HepG2 (cell line): Measurements from ENCODE around the gene CAMK1D. TPM values are rescaled to one million over a fixed set of nuclear protein-coding genes. Genes with fewer than 3 reads are reported as not detected.
"Not testable (repeated sequence)": the region's sequence is repeated elsewhere in the genome, so short reads cannot be mapped to it uniquely, and the experiment has no call there.

Experiments used
- ATAC-seq: fragments of 200-7000 bp; cut with Tn5 transposase; 3 replicates; pipeline ENCODE4 v1.9.1; 2020; ENCODE audit warnings: mild to moderate bottlenecking, moderate library complexity
- BruUV-seq: library from RNA; stranded (reverse); fragments of 400-500 nt; replicated peaks from 2 replicates; lab custom pipeline; 2021; lab: Mats Ljungman, UMichigan
- CTCF ChIA-PET: fragments of 300-600 bp; formaldehyde crosslinking; extraction: SDS; loops from one replicate; lab custom pipeline; 2021; ENCODE audit warnings: low total read pairs, inconsistent platforms, low intra/inter-chr PET ratio; lab: Yijun Ruan, JAX
- POLR2A ChIA-PET: fragments of 350-600 bp; sonication (Branson Sonifier 250); formaldehyde crosslinking; loops from one replicate; lab custom pipeline; 2020; ENCODE audit warnings: antibody characterized with exemption, inconsistent platforms; lab: Yijun Ruan, JAX
- DNase-seq: peaks from one replicate; pipeline ENCODE4 v3.0.0-alpha.2; 2015; ENCODE audit warnings: low spot score
- FAIRE-seq: peaks from 3 replicates; lab custom pipeline; 2011; peaks lifted over from hg19 to GRCh38; lab: Jason Lieb, UNC
- H2AFZ ChIP-seq: one replicate; pipeline ENCODE4 v1.6.1; 2011; ENCODE audit warnings: low read length, inconsistent platforms
- H3K27ac ChIP-seq: fragments of 300-600 bp; 3 replicates; pipeline ENCODE4 v1.8.0; 2011; ENCODE audit warnings: mixed run types, mild to moderate bottlenecking, mixed read lengths, low read length, inconsistent platforms; ENCODE audit not compliant: insufficient read depth; ENCODE audit errors: extremely low read length
- H3K27me3 ChIP-seq, 2 experiments: fragments of 200-600 bp in 1 of 2; 2 replicates in 1 of 2; 3 replicates in 1 of 2; pipeline versions ENCODE4 v1.6.0 to v1.8.0; 2011; ENCODE audit warnings: low read length in 2 of 2, mild to moderate bottlenecking in 2 of 2, moderate library complexity in 2 of 2, inconsistent platforms in 1 of 2; ENCODE audit not compliant: insufficient read depth in 2 of 2, control insufficient read depth in 1 of 2
- H3K36me3 ChIP-seq, 2 experiments: fragments of 200-600 bp in 1 of 2; replicated peaks in 1 of 2; 2 replicates in 1 of 2; 3 replicates in 1 of 2; pipeline versions ENCODE4 v1.5.1 to v1.8.0; 2011; ENCODE audit warnings: low read length in 2 of 2, inconsistent platforms in 1 of 2; ENCODE audit not compliant: insufficient read depth in 2 of 2, control insufficient read depth in 1 of 2
- H3K4me1 ChIP-seq: 2 replicates; pipeline ENCODE4 v1.5.1; 2012; ENCODE audit warnings: low read length, inconsistent platforms; ENCODE audit not compliant: insufficient read depth
- H3K4me2 ChIP-seq: 2 replicates; pipeline ENCODE4 v1.6.0; 2011; ENCODE audit warnings: low read depth, low read length, inconsistent platforms
- H3K4me3 ChIP-seq, 3 experiments: fragments of 200-600 bp in 1 of 3; sonication (generic), shearing (Covaris generic) in 1 of 3; replicated peaks in 1 of 3; 2 replicates each; pipeline ENCODE4 v1.5.1; 2011 to 2016; ENCODE audit warnings: low read length in 3 of 3, inconsistent platforms in 2 of 3, low read depth in 2 of 3, mild to moderate bottlenecking in 2 of 3, control low read depth in 1 of 3, mixed read lengths in 1 of 3; ENCODE audit not compliant: insufficient read depth in 1 of 3
- H3K79me2 ChIP-seq: one replicate; pipeline ENCODE4 v1.6.1; 2011; ENCODE audit warnings: low read length, inconsistent platforms; ENCODE audit not compliant: insufficient read depth
- H3K9ac ChIP-seq: 2 replicates; pipeline ENCODE4 v1.6.0; 2011; ENCODE audit warnings: mild to moderate bottlenecking, low read depth, low read length, inconsistent platforms; ENCODE audit not compliant: insufficient read depth
- H3K9me3 ChIP-seq: 2 replicates; pipeline ENCODE4 v1.5.1; 2012; ENCODE audit warnings: mild to moderate bottlenecking, low read length
- H4K20me1 ChIP-seq: 2 replicates; pipeline ENCODE4 v1.6.0; 2011; ENCODE audit warnings: inconsistent platforms, mild to moderate bottlenecking, low read length, moderate library complexity; ENCODE audit not compliant: insufficient read depth
- FOSL2 ChIP-seq: sonication (generic); formaldehyde crosslinking; IDR thresholded peaks from 2 replicates; pipeline ENCODE4 v1.4.0; 2020; ENCODE audit warnings: missing genetic modification reagents
- HNF1A ChIP-seq, 2 experiments: sonication (generic) in 1 of 2; formaldehyde crosslinking in 1 of 2; IDR thresholded peaks; 2 replicates each; pipeline versions ENCODE4 v1.4.0 to v1.6.1; 2016 to 2020; ENCODE audit warnings: borderline replicate concordance in 1 of 2, low read depth in 1 of 2, mild to moderate bottlenecking in 1 of 2, missing genetic modification reagents in 1 of 2
- ZNF335 ChIP-seq: sonication (generic); formaldehyde crosslinking; IDR thresholded peaks from 2 replicates; pipeline ENCODE4 v1.4.0; 2020; ENCODE audit warnings: missing genetic modification reagents
- ZNF513 ChIP-seq: sonication (generic); formaldehyde crosslinking; conservative IDR thresholded peaks from 2 replicates; pipeline ENCODE4 v1.5.0; 2020; ENCODE audit warnings: missing genetic modification reagents
- ZNF800 ChIP-seq: sonication (generic); formaldehyde crosslinking; IDR thresholded peaks from 2 replicates; pipeline ENCODE4 v1.4.0; 2020; ENCODE audit warnings: missing genetic modification reagents
- WGBS: methylation state at CpG from one replicate; pipeline ENCODE4 v1.1.6; 2017; ENCODE audit warnings: low lambda C conversion rate; 5-methylcytosine and 5-hydroxymethylcytosine counted together
- in situ Hi-C: cut with HindIII; loops from 2 replicates; pipeline ENCODE4 v1.10.0; 2017; ENCODE audit warnings: low pct_unique_long_range_greater_than_20kb; ENCODE audit not compliant: extremely low pct_ligation_motif_present
- intact Hi-C: fragments of 100-400 bp; cut with micrococcal nuclease; formaldehyde crosslinking; loops from one replicate; pipeline ENCODE4 v1.10.0; 2022; ENCODE audit not compliant: unreplicated experiment
- polyA plus RNA-seq, 8 experiments: library from polyadenylated mRNA; depleted of rRNA in 3 of 8; stranded (reverse) in 7 of 8; unstranded in 1 of 8; fragments of >200 nt; fragmentation: Illumina TruSeq in 4 of 8; extraction: Trizol in 4 of 8; gene quantifications; 2 replicates each; pipeline versions ENCODE4 v1.2.1 to v1.2.3, GENCODE V29; 2011 to 2016; ENCODE audit warnings: low read depth in 4 of 8, missing spikeins in 1 of 8, mixed read lengths in 1 of 8; ENCODE audit not compliant: insufficient read depth in 1 of 8
- total RNA-seq, 5 experiments: library from RNA; depleted of rRNA; stranded (reverse); fragments of >200 nt; fragmentation: Illumina TruSeq; extraction: Trizol; gene quantifications; 2 replicates each; pipeline ENCODE4 v1.2.3, GENCODE V29; 2016; ENCODE audit warnings: low read depth in 1 of 5

Gene CAMK1D
- total and polyA plus RNA-seq, 2 of the 13 experiments (the other 11 are each of a cell fraction or from before 2014, with no cell fraction given), result under 0.01 TPM; not detected in 1

- no peak for TF ChIP-seq ZNF800 (CRISPR knock-in tag)
Observed at GRCh38 chr10:12741360-12741804, 392.0 kb downstream of the CAMK1D start (continued).

GRCh38 chr10:12742771-12743170, 393.4 kb downstream of the CAMK1D start:
- H3K9ac ChIP-seq, result no peak overlapping the region
- in situ Hi-C loops (no loop called here), intact Hi-C loops (no loop called here)
- FAIRE-seq, result no peak
- ChIA-PET CTCF (no interaction called here), POLR2A (no interaction called here)
- no peaks in the 10 kb centered on the region for H3K36me3 ChIP-seq
- ATAC-seq, result no peak
- TF ChIP-seq ZNF335 (CRISPR knock-in tag) (no peak), ZNF513 (CRISPR knock-in tag) (no peak), FOSL2 (CRISPR knock-in tag) (no peak), HNF1A (IDR thresholded peaks at IDR 0.05; ENCODE audit: low read depth) (no peak), HNF1A (CRISPR knock-in tag; IDR thresholded peaks at IDR 0.05; ENCODE audit: borderline replicate concordance) (no peak)
- H2AFZ ChIP-seq, result no peak overlapping the region
- no TSS peak for BruUV-seq
- WGBS, result 77% methylated on average over 10 of the region's 10 CpGs
- H3K27ac ChIP-seq, result no peak overlapping the region
- DNase-seq, result no peak
- no peaks in the 10 kb centered on the region for H3K4me1 ChIP-seq
- no peak overlapping the region for H3K4me3 ChIP-seq
- H3K9me3 ChIP-seq, result no peaks in the 10 kb centered on the region
- no peak overlapping the region for H3K4me2 ChIP-seq
- no peaks in the 10 kb centered on the region for H3K79me2 ChIP-seq
- H4K20me1 ChIP-seq, result no peaks in the 10 kb centered on the region
- H3K27me3 ChIP-seq, result no peaks in the 10 kb centered on the region; a peak in 1 of 5 replicates

- H3K9me3 ChIP-seq, in situ Hi-C loops, H3K27ac ChIP-seq, H3K36me3 ChIP-seq, H3K27me3 ChIP-seq, CTCF ChIA-PET, H2AFZ ChIP-seq, H3K9ac ChIP-seq, FAIRE-seq, ATAC-seq, H3K4me2 ChIP-seq, POLR2A ChIA-PET, H4K20me1 ChIP-seq, H3K4me3 ChIP-seq, H3K79me2 ChIP-seq, DNase-seq, H3K4me1 ChIP-seq, BruUV-seq, intact Hi-C loops: not testable (repeated sequence)
- WGBS, result 2% methylated on average over 3 of the region's 3 CpGs
Observed at GRCh38 chr10:12743466-12743865, 394.1 kb downstream of the CAMK1D start.
